Stimulated activated CD4-positive, alpha-beta T cell treated with anti-CD3 and anti-CD28 coated beads, Interleukin-15, amount 100 ng/mL, for 24 hours (primary cell): ENCODE results near the gene KIF14.
"Not testable (repeated sequence)": the region's sequence is repeated elsewhere in the genome, so short reads cannot be mapped to it uniquely, and the experiment has no call there.

Source experiments
- DNase-seq: peaks from one replicate; pipeline ENCODE4 v3.0.0-alpha.2; 2020

Gene KIF14

GRCh38 chr1:200630515-200630899 is 10.0 kb upstream of the KIF14 start:
- DNase-seq, result not testable (repeated sequence)

- DNase-seq, result no peak
Observed at GRCh38 chr1:200629876-200630514, 9.4 kb upstream of the KIF14 start.

- peak; percentile 67 for DNase-seq
Observed at GRCh38 chr1:200628223-200628881, 7.8 kb upstream of the KIF14 start.

- DNase-seq, result no peak
Observed at GRCh38 chr1:200627575-200628222, 7.1 kb upstream of the KIF14 start.

GRCh38 chr1:200626853-200627534 is 6.4 kb upstream of the KIF14 start:
- no peak for DNase-seq

- DNase-seq, result no peak
Observed at GRCh38 chr1:200625381-200625824, 4.9 kb upstream of the KIF14 start.

- no peak for DNase-seq
Observed at GRCh38 chr1:200624679-200625335, 4.3 kb upstream of the KIF14 start.

- DNase-seq, result no peak
Observed at GRCh38 chr1:200619894-200620272, 668 bp downstream of the KIF14 start.

- no peak for DNase-seq
Observed at GRCh38 chr1:200610846-200611245, 9.7 kb downstream of the KIF14 start.

GRCh38 chr1:200602632-200603031 is 17.9 kb downstream of the KIF14 start:
- DNase-seq, result no peak

GRCh38 chr1:200590001-200590400 is 30.6 kb downstream of the KIF14 start:
- no peak for DNase-seq

- no peak for DNase-seq
Observed at GRCh38 chr1:200588698-200589097, 31.9 kb downstream of the KIF14 start.

- DNase-seq, result no peak
Observed at GRCh38 chr1:200564319-200564718, 56.2 kb downstream of the KIF14 start.

- no peak for DNase-seq
Observed at GRCh38 chr1:200561856-200562214, 58.7 kb downstream of the KIF14 start.

- peak; percentile 8 for DNase-seq
Observed at GRCh38 chr1:200558866-200559459, 61.6 kb downstream of the KIF14 start.

GRCh38 chr1:200556002-200556401 is 64.5 kb downstream of the KIF14 start:
- DNase-seq, result no peak

- DNase-seq, result not testable (repeated sequence)
Observed at GRCh38 chr1:200552737-200553136, 67.8 kb downstream of the KIF14 start.

- DNase-seq, result no peak
Observed at GRCh38 chr1:200550367-200550766, 70.2 kb downstream of the KIF14 start.

- DNase-seq, result no peak
Observed at GRCh38 chr1:200547386-200547785, 73.2 kb downstream of the KIF14 start.

GRCh38 chr1:200546577-200546976 is 74.0 kb downstream of the KIF14 start:
- no peak for DNase-seq

GRCh38 chr1:200542162-200542561 is 78.4 kb downstream of the KIF14 start:
- DNase-seq, result no peak

- no peak for DNase-seq
Observed at GRCh38 chr1:200540281-200540680, 80.3 kb downstream of the KIF14 start.

GRCh38 chr1:200538179-200538578 is 82.4 kb downstream of the KIF14 start:
- no peak for DNase-seq
